ENCODE data around the gene ARAP2.

DNA sequence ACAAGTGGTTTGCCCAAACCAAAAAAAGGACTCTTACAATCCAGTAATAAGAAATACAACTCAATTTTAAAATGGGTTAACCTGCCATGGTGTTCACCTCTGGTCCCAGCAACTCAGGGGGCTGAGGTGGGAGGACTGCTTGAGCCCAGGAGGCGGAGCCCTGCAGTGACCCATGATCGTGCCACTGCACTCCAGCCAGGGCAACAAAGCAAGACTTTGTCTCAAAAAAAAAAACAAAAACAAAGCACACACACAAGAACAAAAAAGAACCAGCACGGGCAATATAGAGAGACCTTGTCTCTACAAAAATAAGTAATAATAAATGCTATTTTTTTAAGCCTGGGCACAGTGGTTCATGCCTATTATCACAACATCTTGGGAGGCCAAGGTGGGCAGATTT lies 28.7 kb downstream of the ARAP2 start:
- TF ChIP-seq, protein P1, sequence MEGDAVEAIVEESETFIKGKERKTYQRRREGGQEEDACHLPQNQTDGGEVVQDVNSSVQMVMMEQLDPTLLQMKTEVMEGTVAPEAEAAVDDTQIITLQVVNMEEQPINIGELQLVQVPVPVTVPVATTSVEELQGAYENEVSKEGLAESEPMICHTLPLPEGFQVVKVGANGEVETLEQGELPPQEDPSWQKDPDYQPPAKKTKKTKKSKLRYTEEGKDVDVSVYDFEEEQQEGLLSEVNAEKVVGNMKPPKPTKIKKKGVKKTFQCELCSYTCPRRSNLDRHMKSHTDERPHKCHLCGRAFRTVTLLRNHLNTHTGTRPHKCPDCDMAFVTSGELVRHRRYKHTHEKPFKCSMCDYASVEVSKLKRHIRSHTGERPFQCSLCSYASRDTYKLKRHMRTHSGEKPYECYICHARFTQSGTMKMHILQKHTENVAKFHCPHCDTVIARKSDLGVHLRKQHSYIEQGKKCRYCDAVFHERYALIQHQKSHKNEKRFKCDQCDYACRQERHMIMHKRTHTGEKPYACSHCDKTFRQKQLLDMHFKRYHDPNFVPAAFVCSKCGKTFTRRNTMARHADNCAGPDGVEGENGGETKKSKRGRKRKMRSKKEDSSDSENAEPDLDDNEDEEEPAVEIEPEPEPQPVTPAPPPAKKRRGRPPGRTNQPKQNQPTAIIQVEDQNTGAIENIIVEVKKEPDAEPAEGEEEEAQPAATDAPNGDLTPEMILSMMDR (IDR thresholded peaks at IDR 0.05; ENCODE audit: insufficient read depth, low read length, poor library complexity, severe bottlenecking), result no peak
- no peak for TF ChIP-seq EZH2phosphoT487 (conservative IDR thresholded peaks at IDR 0.05; ENCODE audit: low read length)

Measured in SU-DHL-6 (cell line).